IMR-90 (cell line): Measurements from ENCODE around the gene SLC29A1.

Experiments used
- CHD1 ChIP-seq: IDR thresholded peaks from 2 replicates; pipeline ENCODE4 v1.6.1; 2012; ENCODE audit warnings: low read depth, low read length, improper control_type of control experiment
- CTCF ChIP-seq: conservative IDR thresholded peaks from 2 replicates; pipeline ENCODE4 v1.5.1; 2012; ENCODE audit warnings: mild to moderate bottlenecking, low read depth, low read length, improper control_type of control experiment
- ELK1 ChIP-seq: fragments of 150-350 bp; IDR thresholded peaks from 2 replicates; pipeline ENCODE4 v1.6.1; 2016; ENCODE audit warnings: low read depth, mild to moderate bottlenecking, low read length, moderate library complexity, borderline replicate concordance
- MAZ ChIP-seq: IDR thresholded peaks from 2 replicates; pipeline ENCODE4 v1.6.1; 2012; ENCODE audit warnings: low read depth, mild to moderate bottlenecking, low read length, improper control_type of control experiment, moderate library complexity, borderline replicate concordance
- POLR2A ChIP-seq: IDR thresholded peaks from 2 replicates; pipeline ENCODE4 v1.6.1; 2012; ENCODE audit warnings: mild to moderate bottlenecking, low read depth, low read length
- RAD21 ChIP-seq: IDR thresholded peaks from 2 replicates; pipeline ENCODE4 v1.6.1; 2012; ENCODE audit warnings: low read length, improper control_type of control experiment
- USF2 ChIP-seq: fragments of 150-350 bp; IDR thresholded peaks from 2 replicates; pipeline ENCODE4 v1.6.1; 2017; ENCODE audit warnings: mild to moderate bottlenecking, antibody characterized with exemption, low read length, low read depth

GRCh38 chr6:44224965-44225305 lies 1.5 kb downstream of the SLC29A1 start:
- no peak for TF ChIP-seq RAD21
- no peak for TF ChIP-seq CHD1
- no peak for TF ChIP-seq CTCF
- TF ChIP-seq MAZ: no peak
- no peak for TF ChIP-seq USF2
- TF ChIP-seq POLR2A: no peak
- TF ChIP-seq ELK1: no peak
